GM10266 (cell line): ENCODE data around the gene SRD5A1.
A peak's percentile ranks its signal among the peaks of the same experiment; 100 is the strongest.

ENCODE experiments used
- DNase-seq: peaks from one replicate; pipeline ENCODE4 v3.0.0; 2012; ENCODE audit errors: extremely low spot score
- TF ChIP-seq, protein P1 (sequence below): IDR thresholded peaks from 2 replicates; pipeline ENCODE4 v1.5.1; 2012; ENCODE audit warnings: mild to moderate bottlenecking, low read depth; ENCODE audit not compliant: control insufficient read depth, insufficient read depth; ENCODE audit errors: missing control alignments

SRD5A1 gene

DNA sequence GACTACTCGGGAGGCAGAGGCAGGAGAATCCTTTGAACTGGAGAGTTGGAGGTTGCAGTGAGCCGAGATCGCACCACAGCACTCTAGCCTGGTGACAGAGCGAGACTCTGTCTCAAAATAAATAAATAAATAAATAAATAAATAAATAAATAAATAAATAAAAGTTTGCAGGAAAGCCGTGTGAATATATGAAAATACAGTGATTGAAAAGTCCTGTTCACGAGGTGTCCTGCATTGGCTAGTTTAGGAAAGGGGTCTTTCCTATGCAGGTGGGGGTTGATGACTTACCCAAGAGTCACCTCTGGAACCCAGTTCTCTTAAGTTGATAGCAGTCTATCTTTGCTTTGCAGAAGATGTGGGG, 87.3 kb downstream of the SRD5A1 start:
- TF ChIP-seq, protein P1, sequence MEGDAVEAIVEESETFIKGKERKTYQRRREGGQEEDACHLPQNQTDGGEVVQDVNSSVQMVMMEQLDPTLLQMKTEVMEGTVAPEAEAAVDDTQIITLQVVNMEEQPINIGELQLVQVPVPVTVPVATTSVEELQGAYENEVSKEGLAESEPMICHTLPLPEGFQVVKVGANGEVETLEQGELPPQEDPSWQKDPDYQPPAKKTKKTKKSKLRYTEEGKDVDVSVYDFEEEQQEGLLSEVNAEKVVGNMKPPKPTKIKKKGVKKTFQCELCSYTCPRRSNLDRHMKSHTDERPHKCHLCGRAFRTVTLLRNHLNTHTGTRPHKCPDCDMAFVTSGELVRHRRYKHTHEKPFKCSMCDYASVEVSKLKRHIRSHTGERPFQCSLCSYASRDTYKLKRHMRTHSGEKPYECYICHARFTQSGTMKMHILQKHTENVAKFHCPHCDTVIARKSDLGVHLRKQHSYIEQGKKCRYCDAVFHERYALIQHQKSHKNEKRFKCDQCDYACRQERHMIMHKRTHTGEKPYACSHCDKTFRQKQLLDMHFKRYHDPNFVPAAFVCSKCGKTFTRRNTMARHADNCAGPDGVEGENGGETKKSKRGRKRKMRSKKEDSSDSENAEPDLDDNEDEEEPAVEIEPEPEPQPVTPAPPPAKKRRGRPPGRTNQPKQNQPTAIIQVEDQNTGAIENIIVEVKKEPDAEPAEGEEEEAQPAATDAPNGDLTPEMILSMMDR: no peak
- no peak for DNase-seq

DNA sequence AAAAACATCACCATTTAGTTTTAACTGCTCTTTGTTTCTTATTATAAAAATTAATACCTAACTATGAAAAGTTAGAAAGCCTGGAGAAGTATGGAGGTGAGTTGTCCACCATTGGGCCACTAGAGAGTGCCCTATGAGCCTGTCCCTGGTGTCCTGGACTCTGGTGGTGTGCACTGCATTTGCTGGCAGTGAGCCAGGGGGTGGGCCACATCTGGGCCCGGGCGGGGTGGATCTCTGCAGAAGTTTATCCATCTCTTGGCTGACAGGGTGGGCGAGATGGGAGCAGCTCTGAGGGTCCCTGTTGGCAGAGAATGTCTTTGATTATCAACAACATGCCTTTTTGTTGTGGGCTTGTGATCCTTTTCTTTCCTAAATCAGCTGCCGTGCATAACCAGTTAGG, 88.2 kb downstream of the SRD5A1 start:
- TF ChIP-seq, protein P1: peak; percentile 38
- DNase-seq: no peak

DNA sequence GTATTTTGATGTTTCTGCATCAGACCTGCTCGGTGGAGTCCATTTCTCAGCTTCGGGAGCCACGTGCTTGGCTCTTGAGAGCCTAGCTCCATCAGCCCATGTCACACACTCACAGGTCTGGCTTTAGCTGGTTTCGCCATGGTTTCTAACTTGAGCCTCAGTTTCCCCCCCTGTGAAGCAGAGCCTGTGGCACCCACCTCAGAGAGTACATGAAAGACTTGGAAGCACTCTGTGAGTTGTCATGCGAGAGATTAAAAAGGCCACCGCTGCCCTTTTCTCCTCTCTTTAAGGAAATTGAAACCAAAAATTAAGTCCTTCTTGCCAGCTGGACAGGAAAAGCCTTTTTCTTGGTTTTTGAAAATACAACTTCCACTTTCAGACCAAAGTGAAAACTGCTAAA, 88.8 kb downstream of the SRD5A1 start:
- no peak for DNase-seq

DNA sequence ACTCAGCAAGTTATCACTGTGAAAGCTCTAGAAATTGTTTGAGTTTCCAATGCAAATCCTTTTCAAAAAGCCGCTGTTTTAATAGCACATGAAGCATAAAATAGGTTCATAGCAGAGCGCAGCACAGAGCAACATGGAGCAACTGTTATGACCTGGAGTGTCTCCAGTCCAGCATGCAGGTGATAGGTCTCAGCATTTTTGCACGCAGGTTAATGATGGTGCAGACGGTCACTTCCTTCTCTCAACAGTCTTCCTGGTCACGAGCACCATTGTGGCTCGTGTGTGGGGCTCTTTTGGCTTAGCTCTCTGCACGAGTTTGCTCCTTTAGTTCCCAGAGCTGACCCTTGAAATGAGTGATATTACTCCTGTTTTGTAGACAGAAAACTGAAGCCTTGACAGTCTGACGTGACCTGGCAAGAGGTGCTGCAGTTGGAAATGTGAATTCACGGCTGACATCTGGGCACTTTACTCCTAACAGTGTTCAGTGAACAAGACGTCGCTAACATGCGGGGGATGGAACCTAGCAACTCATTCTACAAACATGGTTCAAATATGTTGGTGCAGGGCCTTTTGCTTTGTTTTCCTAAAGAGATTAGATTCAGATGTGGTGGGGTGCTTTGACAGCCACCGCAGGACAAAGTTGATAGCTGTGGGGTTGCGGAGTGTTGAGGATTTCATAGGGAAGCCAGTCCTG, 90.0 kb downstream of the SRD5A1 start:
- TF ChIP-seq, protein P1: no peak

More for the DNA sequence above, 88.8 kb downstream of the SRD5A1 start:
- TF ChIP-seq, protein P1: no peak

DNA sequence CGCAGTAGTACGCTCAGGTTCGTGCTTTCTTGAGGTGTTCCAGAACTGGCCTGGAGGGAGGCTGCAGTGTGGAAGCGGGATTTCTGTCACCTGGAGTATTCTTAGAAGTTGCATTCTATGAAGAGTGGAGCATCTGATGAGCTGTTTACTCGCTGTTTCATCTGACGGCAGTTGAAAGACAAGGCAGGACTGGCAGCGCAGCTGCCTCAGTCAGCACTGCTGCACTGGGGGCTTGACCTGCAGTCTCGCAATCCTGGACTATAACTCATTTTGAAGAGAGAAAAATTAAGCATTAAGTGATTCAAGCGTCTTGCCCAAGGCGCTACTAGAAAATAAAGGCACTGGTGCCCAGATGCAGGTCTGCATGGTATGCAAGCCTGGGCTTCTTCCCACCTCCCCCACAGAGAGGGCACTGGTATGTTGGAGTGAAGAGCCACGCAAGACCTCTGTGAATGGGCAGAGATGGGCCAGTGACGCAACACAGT, 90.6 kb downstream of the SRD5A1 start:
- DNase-seq: no peak

More for the DNA sequence above, 90.0 kb downstream of the SRD5A1 start:
- DNase-seq: no peak

More for the DNA sequence above, 90.6 kb downstream of the SRD5A1 start:
- TF ChIP-seq, protein P1: no peak
